ENCODE results near the gene TGFB2.

DNA sequence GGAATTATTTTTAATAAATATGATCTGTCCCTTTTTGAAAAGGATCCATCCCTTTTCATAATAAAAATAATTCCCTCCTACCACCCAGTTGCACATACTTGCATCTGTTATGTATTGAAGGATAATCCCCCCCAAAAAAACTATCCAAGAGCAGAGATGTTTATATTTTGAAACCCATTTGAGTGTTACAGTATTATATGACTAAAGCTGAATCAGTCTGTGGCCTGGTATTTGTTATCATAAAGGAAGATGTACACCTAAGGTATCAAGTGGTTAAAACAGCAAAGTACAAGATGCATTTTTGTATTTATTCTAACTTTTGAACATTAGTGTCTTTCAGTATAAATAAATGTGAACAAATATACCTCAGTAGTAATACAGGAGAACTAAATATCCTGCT, 12.7 kb upstream of the TGFB2 start:
- TF ChIP-seq MAX (IDR thresholded peaks at IDR 0.05), result no peak
- TF ChIP-seq EP300 (IDR thresholded peaks at IDR 0.05; ENCODE audit: borderline replicate concordance), result no peak
- no peak for TF ChIP-seq ZBTB7A (IDR thresholded peaks at IDR 0.05; ENCODE audit: low read depth)
- no peak for TF ChIP-seq REST (IDR thresholded peaks at IDR 0.05; ENCODE audit: low read depth)
- TF ChIP-seq TCF12 (IDR thresholded peaks at IDR 0.05; ENCODE audit: low read depth), result no peak
- no peak for TF ChIP-seq TAF1 (IDR thresholded peaks at IDR 0.05; ENCODE audit: low read depth)
- TF ChIP-seq YY1 (IDR thresholded peaks at IDR 0.05; ENCODE audit: low read depth), result no peak
- TF ChIP-seq, protein P1, sequence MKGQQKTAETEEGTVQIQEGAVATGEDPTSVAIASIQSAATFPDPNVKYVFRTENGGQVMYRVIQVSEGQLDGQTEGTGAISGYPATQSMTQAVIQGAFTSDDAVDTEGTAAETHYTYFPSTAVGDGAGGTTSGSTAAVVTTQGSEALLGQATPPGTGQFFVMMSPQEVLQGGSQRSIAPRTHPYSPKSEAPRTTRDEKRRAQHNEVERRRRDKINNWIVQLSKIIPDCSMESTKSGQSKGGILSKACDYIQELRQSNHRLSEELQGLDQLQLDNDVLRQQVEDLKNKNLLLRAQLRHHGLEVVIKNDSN (IDR thresholded peaks at IDR 0.05), result no peak
- TF ChIP-seq NFIC (IDR thresholded peaks at IDR 0.05), result no peak
- TF ChIP-seq RAD21 (IDR thresholded peaks at IDR 0.05; ENCODE audit: low read depth), result no peak
- no peak for TF ChIP-seq FOXM1 (IDR thresholded peaks at IDR 0.05; ENCODE audit: borderline replicate concordance, low read depth)
- no peak for TF ChIP-seq TEAD4 (IDR thresholded peaks at IDR 0.05)

Measured in Ishikawa (cell line).